ENCODE measurements around the gene ANKRD12. TPM values are rescaled to one million over a fixed set of nuclear protein-coding genes. Genes with fewer than 3 reads are reported as not detected.

The ANKRD12 gene
- total and polyA plus RNA-seq, 2 of the 4 experiments (the other 2 are of a cell fraction), result 2.6 to 12.9 TPM

DNA sequence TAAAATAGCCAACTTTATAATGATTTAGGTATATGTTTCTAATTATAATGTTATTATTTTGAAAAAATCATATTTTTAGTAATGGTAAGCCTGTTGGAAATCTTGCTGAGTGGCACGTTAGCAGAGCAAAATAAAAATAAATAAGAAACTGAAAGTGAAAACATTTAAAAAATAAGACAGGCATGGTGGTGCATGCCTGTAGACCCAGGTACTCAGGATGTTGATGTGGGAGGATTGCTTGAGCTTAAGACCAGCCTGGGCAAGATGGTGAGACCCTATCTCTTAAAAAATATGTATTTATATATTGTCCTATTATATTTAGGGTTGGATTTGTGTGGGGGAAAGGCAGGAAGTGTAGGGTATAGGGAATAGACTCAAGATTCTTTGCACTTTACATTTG is 15.8 kb upstream of the ANKRD12 start:
- Histone ChIP-seq H3K9me1 (ENCODE audit: insufficient read depth, low read length) (peaks cover 4% of the 10 kb centered on the region; the same call in 1 of the 2 replicates), H2AK5ac (ENCODE audit: low read depth, low read length) (no peak overlapping the region), H3K27ac (ENCODE audit: insufficient read depth, low read length) (no peak overlapping the region), H4K91ac (ENCODE audit: insufficient read depth, low read depth, low read length) (no peak overlapping the region), H4K20me1 (ENCODE audit: insufficient read depth, low read length) (peaks cover 33% of the 10 kb centered on the region), H3K23ac (ENCODE audit: low read depth, low read length) (no peak overlapping the region), H3K79me1 (ENCODE audit: low read depth in 1 of 2, low read length in 2 of 2) (peaks cover 16 to 52% of the 10 kb centered on the region in 2 experiments), H2AK9ac (replicated peaks; ENCODE audit: low read depth, low read length, poor library complexity) (no peak overlapping the region), H3K4ac (ENCODE audit: low read depth, low read length) (no peak overlapping the region), H3K4me2 (ENCODE audit: low read depth, low read length) (no peak overlapping the region), H2AFZ (replicated peaks; ENCODE audit: low read length, poor library complexity) (no peak overlapping the region), H3K18ac (ENCODE audit: low read depth, low read length) (no peak overlapping the region), H3K56ac (ENCODE audit: extremely low read depth, insufficient read depth, low read length) (no peak overlapping the region), H2BK20ac (ENCODE audit: low read depth, low read length) (no peak overlapping the region), H3K36me3 (ENCODE audit: control insufficient read depth, insufficient read depth, low read length) (peaks cover 15% of the 10 kb centered on the region), H2BK15ac (ENCODE audit: low read depth, low read length) (no peak overlapping the region), H3K9me3 (ENCODE audit: control insufficient read depth, insufficient read depth, low read length) (no peaks in the 10 kb centered on the region), H3K14ac (replicated peaks; ENCODE audit: low read depth, low read length) (no peak overlapping the region), H3K4me1 (ENCODE audit: control insufficient read depth, insufficient read depth, low read length) (peaks cover 11% of the 10 kb centered on the region), H3K27me3 (ENCODE audit: control insufficient read depth, insufficient read depth, low read length) (no peaks in the 10 kb centered on the region), H3K9ac (ENCODE audit: low read depth, low read length) (no peak overlapping the region), H4K8ac (ENCODE audit: low read depth in 2 of 2, low read length in 2 of 2) (no peak overlapping the region), H2BK120ac (ENCODE audit: low read depth, low read length) (no peak overlapping the region), H2BK5ac (ENCODE audit: low read depth, low read length, poor library complexity, severe bottlenecking) (no peak overlapping the region), H4K5ac (ENCODE audit: low read depth, low read length) (no peak overlapping the region), H3K4me3 (ENCODE audit: insufficient read depth, low read depth, low read length) (no peak overlapping the region)
- no peak for DNase-seq
- no TSS peak for BruUV-seq (replicated peaks)
- in situ Hi-C loops (cut with MboI; ENCODE audit: low sequenced_read_pairs), result no loop called here
- CTCF ChIA-PET, result no interaction called here
- no peak for ATAC-seq (ENCODE audit: low read depth)
- dilution Hi-C loops (cut with HindIII; ENCODE audit: low sequenced_read_pairs, unreplicated experiment), result no loop called here
- no CpG with 5 or more reads among the region's 1 CpG for WGBS, 2 experiments (ENCODE audit: extremely low coverage in 2 of 2, insufficient read length in 1 of 2)
- POLR2A ChIA-PET (ENCODE audit: unreplicated experiment), result no interaction called here
- intact Hi-C loops (cut with micrococcal nuclease), result no loop called here
- TF ChIP-seq RFX5 (IDR thresholded peaks at IDR 0.05; ENCODE audit: low read depth, low read length), result no peak
- no peak for TF ChIP-seq MXI1 (IDR thresholded peaks at IDR 0.05; ENCODE audit: borderline replicate concordance, low read depth, low read length)
- TF ChIP-seq CEBPB (IDR thresholded peaks at IDR 0.05; ENCODE audit: low read depth, low read length), result no peak
- TF ChIP-seq, protein P1, sequence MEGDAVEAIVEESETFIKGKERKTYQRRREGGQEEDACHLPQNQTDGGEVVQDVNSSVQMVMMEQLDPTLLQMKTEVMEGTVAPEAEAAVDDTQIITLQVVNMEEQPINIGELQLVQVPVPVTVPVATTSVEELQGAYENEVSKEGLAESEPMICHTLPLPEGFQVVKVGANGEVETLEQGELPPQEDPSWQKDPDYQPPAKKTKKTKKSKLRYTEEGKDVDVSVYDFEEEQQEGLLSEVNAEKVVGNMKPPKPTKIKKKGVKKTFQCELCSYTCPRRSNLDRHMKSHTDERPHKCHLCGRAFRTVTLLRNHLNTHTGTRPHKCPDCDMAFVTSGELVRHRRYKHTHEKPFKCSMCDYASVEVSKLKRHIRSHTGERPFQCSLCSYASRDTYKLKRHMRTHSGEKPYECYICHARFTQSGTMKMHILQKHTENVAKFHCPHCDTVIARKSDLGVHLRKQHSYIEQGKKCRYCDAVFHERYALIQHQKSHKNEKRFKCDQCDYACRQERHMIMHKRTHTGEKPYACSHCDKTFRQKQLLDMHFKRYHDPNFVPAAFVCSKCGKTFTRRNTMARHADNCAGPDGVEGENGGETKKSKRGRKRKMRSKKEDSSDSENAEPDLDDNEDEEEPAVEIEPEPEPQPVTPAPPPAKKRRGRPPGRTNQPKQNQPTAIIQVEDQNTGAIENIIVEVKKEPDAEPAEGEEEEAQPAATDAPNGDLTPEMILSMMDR (conservative IDR thresholded peaks at IDR 0.05; ENCODE audit: low read depth, low read length), result no peak
- TF ChIP-seq POLR2A (IDR thresholded peaks at IDR 0.05; ENCODE audit: low read depth, low read length), result no peak
- no peak for TF ChIP-seq MAZ (IDR thresholded peaks at IDR 0.05; ENCODE audit: borderline replicate concordance, low read depth, low read length)
- TF ChIP-seq CHD1 (IDR thresholded peaks at IDR 0.05; ENCODE audit: low read depth, low read length), result no peak
